Endothelial cell of umbilical vein (primary cell): Measurements from ENCODE around the gene TBX1. TPM values are rescaled to one million over a fixed set of nuclear protein-coding genes. Genes with fewer than 3 reads are reported as not detected.

Experiments used
- BruUV-seq: library from RNA; stranded (reverse); fragments of 400-500 nt; replicated peaks from 2 replicates; lab custom pipeline; 2021; lab: Mats Ljungman, UMichigan
- CTCF ChIA-PET: fragments of 300-600, 350-600 bp; sonication (Branson Sonifier 250); formaldehyde crosslinking; loops from one replicate; lab custom pipeline; 2021; ENCODE audit warnings: antibody characterized with exemption, inconsistent platforms; lab: Charles Lee
- POLR2A ChIA-PET: fragments of 300-600, 350-600 bp; sonication (Branson Sonifier 250); formaldehyde crosslinking; loops from one replicate; lab custom pipeline; 2021; ENCODE audit warnings: antibody characterized with exemption, inconsistent platforms; lab: Charles Lee
- DNase-seq: peaks from one replicate; pipeline ENCODE4 v3.0.0-alpha.2; 2011; ENCODE audit warnings: low read depth, low spot score
- FAIRE-seq: peaks from 2 replicates; lab custom pipeline; 2011; peaks lifted over from hg19 to GRCh38; lab: Jason Lieb, UNC
- H2AFZ ChIP-seq: 2 replicates; pipeline ENCODE4 v1.6.0; 2012; ENCODE audit warnings: low read depth, low read length, control low read depth, inconsistent platforms
- H3K27ac ChIP-seq: 2 replicates; pipeline ENCODE4 v1.5.1; 2011; ENCODE audit warnings: low read depth, mild to moderate bottlenecking, control low read depth, low read length, moderate library complexity; ENCODE audit not compliant: insufficient read depth
- H3K27me3 ChIP-seq, 2 experiments: 2 replicates each; pipeline versions ENCODE4 v1.6.0 to v1.6.1; 2011; ENCODE audit warnings: low read length in 2 of 2, mixed read lengths in 1 of 2; ENCODE audit not compliant: control insufficient read depth in 2 of 2, insufficient read depth in 2 of 2
- H3K36me3 ChIP-seq, 2 experiments: 2 replicates in 1 of 2; 3 replicates in 1 of 2; pipeline ENCODE4 v1.5.1; 2011; ENCODE audit warnings: low read length in 2 of 2, mild to moderate bottlenecking in 1 of 2, moderate library complexity in 1 of 2; ENCODE audit not compliant: control insufficient read depth in 2 of 2, insufficient read depth in 2 of 2; ENCODE audit errors: extremely low read depth in 1 of 2
- H3K4me1 ChIP-seq: 3 replicates; pipeline ENCODE4 v1.5.1; 2011; ENCODE audit warnings: mild to moderate bottlenecking, low read length; ENCODE audit not compliant: control insufficient read depth, insufficient read depth; ENCODE audit errors: extremely low read depth
- H3K4me2 ChIP-seq: 2 replicates; pipeline ENCODE4 v1.6.1; 2011; ENCODE audit warnings: low read length, control low read depth, mixed read lengths; ENCODE audit not compliant: insufficient read depth
- H3K4me3 ChIP-seq, 3 experiments: fragments of 200-600 bp in 1 of 3; sonication (generic), shearing (Covaris generic) in 1 of 3; replicated peaks in 1 of 3; 2 replicates each; pipeline ENCODE4 v1.5.1; 2011 to 2016; ENCODE audit warnings: control low read depth in 3 of 3, low read length in 3 of 3, mild to moderate bottlenecking in 2 of 3, inconsistent platforms in 1 of 3, low read depth in 1 of 3, moderate library complexity in 1 of 3; ENCODE audit not compliant: insufficient read depth in 1 of 3
- H3K79me2 ChIP-seq: 2 replicates; pipeline ENCODE4 v1.6.0; 2012; ENCODE audit warnings: low read length, inconsistent platforms; ENCODE audit not compliant: control insufficient read depth, insufficient read depth
- H3K9ac ChIP-seq: replicated peaks from 2 replicates; pipeline ENCODE3; 2011; ENCODE audit warnings: low read length, control low read depth; ENCODE audit not compliant: insufficient read depth; ENCODE audit errors: extremely low read depth
- H3K9me1 ChIP-seq: replicated peaks from 3 replicates; pipeline ENCODE4 v1.6.0; 2011; ENCODE audit warnings: mild to moderate bottlenecking, low read length; ENCODE audit not compliant: control insufficient read depth, insufficient read depth; ENCODE audit errors: extremely low read depth
- H3K9me3 ChIP-seq: replicated peaks from 2 replicates; pipeline ENCODE4 v1.5.1; 2012; ENCODE audit warnings: low read length, inconsistent platforms; ENCODE audit not compliant: control insufficient read depth, insufficient read depth
- H4K20me1 ChIP-seq: replicated peaks from 2 replicates; pipeline ENCODE3; 2011; ENCODE audit warnings: mild to moderate bottlenecking, low read length; ENCODE audit not compliant: control insufficient read depth, insufficient read depth; ENCODE audit errors: extremely low read depth
- CTCF ChIP-seq, 2 donors: IDR thresholded peaks; 1 replicate in 1 of 2; 2 replicates in 1 of 2; pipeline ENCODE4 v1.5.1; 2011; ENCODE audit warnings: low read length in 2 of 2, mild to moderate bottlenecking in 2 of 2, moderate library complexity in 2 of 2, control low read depth in 1 of 2, inconsistent platforms in 1 of 2, low read depth in 1 of 2; ENCODE audit not compliant: insufficient read depth in 1 of 2; ENCODE audit errors: extremely low read depth in 1 of 2
- EZH2 ChIP-seq: IDR thresholded peaks from 2 replicates; pipeline ENCODE4 v1.6.1; 2012; ENCODE audit warnings: borderline replicate concordance, low read depth, mild to moderate bottlenecking, moderate library complexity, low read length, inconsistent platforms; ENCODE audit not compliant: severe bottlenecking
- FOS ChIP-seq: IDR thresholded peaks from 2 replicates; pipeline ENCODE4 v1.6.1; 2011; ENCODE audit warnings: mild to moderate bottlenecking, low read length, moderate library complexity, borderline replicate concordance; ENCODE audit not compliant: insufficient read depth
- GATA2 ChIP-seq: IDR thresholded peaks from 2 replicates; pipeline ENCODE4 v1.7.0; 2011; ENCODE audit warnings: low read depth, mild to moderate bottlenecking, moderate library complexity, mixed read lengths, low read length; ENCODE audit not compliant: insufficient read length, insufficient read depth
- JUN ChIP-seq: IDR thresholded peaks from 2 replicates; pipeline ENCODE4 v1.6.1; 2011; ENCODE audit warnings: borderline replicate concordance, low read depth; ENCODE audit not compliant: insufficient read length, insufficient read depth
- MAX ChIP-seq: IDR thresholded peaks from 2 replicates; pipeline ENCODE4 v1.6.1; 2011; ENCODE audit not compliant: insufficient read depth, insufficient read length
- MYC ChIP-seq: IDR thresholded peaks from one replicate; pipeline ENCODE4 v1.6.1; 2011; ENCODE audit warnings: mild to moderate bottlenecking, low read depth, low read length
- POLR2A ChIP-seq: IDR thresholded peaks from 2 replicates; pipeline ENCODE4 v1.6.1; 2012; ENCODE audit warnings: low read depth, mild to moderate bottlenecking, control low read depth, low read length
- POLR2AphosphoS5 ChIP-seq: IDR thresholded peaks from 2 replicates; pipeline ENCODE4 v1.6.1; 2012; ENCODE audit warnings: low read depth, mild to moderate bottlenecking, control low read depth, low read length, moderate library complexity; ENCODE audit not compliant: insufficient read depth
- dilution Hi-C: fragments of 300-500 bp; cut with MboI; formaldehyde crosslinking; loops from one replicate; pipeline ENCODE4 v1.15.0; 2019; ENCODE audit warnings: low sequenced_read_pairs; ENCODE audit not compliant: extremely low pct_ligation_motif_present
- intact Hi-C: fragments of 100-400 bp; cut with micrococcal nuclease; formaldehyde crosslinking; loops from one replicate; pipeline ENCODE4 v1.10.0; 2022
- polyA plus RNA-seq, 4 experiments: library from polyadenylated mRNA; depleted of rRNA in 3 of 4; stranded (reverse) in 3 of 4; unstranded in 1 of 4; fragments of >200 nt; gene quantifications; 2 replicates each; pipeline versions ENCODE4 v1.2.1 to v1.2.3, GENCODE V29; 2011 to 2012; ENCODE audit warnings: missing spikeins in 1 of 4
- total RNA-seq: library from RNA; stranded (reverse); gene quantifications from 2 replicates; pipeline ENCODE4 v1.2.3, GENCODE V29; 2021

The TBX1 gene
- total and polyA plus RNA-seq, 2 donors (not counting 3 experiments of a cell fraction or from before 2014, with no cell fraction given): 11.0 to 30.2 TPM

- TF ChIP-seq POLR2AphosphoS5 (no peak), MYC (no peak), GATA2 (no peak), POLR2A (no peak)
- Histone ChIP-seq H3K79me2 (no peaks in the 10 kb centered on the region), H2AFZ (no peak overlapping the region), H3K9me1 (no peaks in the 10 kb centered on the region), H3K27ac (no peak overlapping the region), H3K36me3 (no peaks in the 10 kb centered on the region), H3K4me3 (no peak overlapping the region), H3K27me3 (no peaks in the 10 kb centered on the region), H3K4me2 (no peak overlapping the region), H4K20me1 (no peaks in the 10 kb centered on the region), H3K9me3 (no peaks in the 10 kb centered on the region), H3K9ac (no peak overlapping the region), H3K4me1 (peaks cover 7% of the 10 kb centered on the region)
- no TSS peak for BruUV-seq
- CTCF ChIA-PET: interaction anchor here (1.0 to 2.4 kb wide), 3 partner anchors 11 to 169 kb away, joined by 3 to 15 read pairs (median 13); no protein-coding TSS in a partner anchor
- intact Hi-C loops: no loop called here
- POLR2A ChIA-PET: no interaction called here
- no peak for FAIRE-seq
- dilution Hi-C loops: no loop called here
- no peak for DNase-seq
These were observed 19.5 kb upstream of the TBX1 start for GRCh38 chr22:19741053-19741452.

GRCh38 chr22:19742160-19743066 lies 18.2 kb upstream of the TBX1 start:
- no peaks in the 10 kb centered on the region for H4K20me1 ChIP-seq
- H3K4me3 ChIP-seq: no peak overlapping the region
- H3K9ac ChIP-seq: no peak overlapping the region
- no peak for DNase-seq
- H3K9me1 ChIP-seq: no peaks in the 10 kb centered on the region
- H3K79me2 ChIP-seq: no peaks in the 10 kb centered on the region
- FAIRE-seq: no peak
- no peak for TF ChIP-seq EZH2
- no peak for TF ChIP-seq CTCF (IDR thresholded peaks at IDR 0.05; ENCODE audit: extremely low read depth in 1 of 2, insufficient read depth in 1 of 2, low read depth in 1 of 2, low read length in 2 of 2)
- TF ChIP-seq POLR2A: no peak
- TF ChIP-seq MAX: no peak
- no peak for TF ChIP-seq POLR2AphosphoS5
- TF ChIP-seq GATA2: no peak
- no peak for TF ChIP-seq MYC
- TF ChIP-seq FOS: no peak
- TF ChIP-seq JUN: no peak
- H3K4me2 ChIP-seq: no peak overlapping the region
- H3K36me3 ChIP-seq: no peaks in the 10 kb centered on the region
- no peaks in the 10 kb centered on the region for H3K9me3 ChIP-seq
- H3K4me1 ChIP-seq: peaks cover 9% of the 10 kb centered on the region
- no peak overlapping the region for H3K27ac ChIP-seq
- dilution Hi-C loops (no loop called here), intact Hi-C loops (no loop called here)
- BruUV-seq: no TSS peak
- no peak overlapping the region for H2AFZ ChIP-seq
- no peaks in the 10 kb centered on the region for H3K27me3 ChIP-seq
- ChIA-PET POLR2A (no interaction called here), CTCF (interaction anchor here (0.6 to 2.4 kb wide), 5 partner anchors 11 to 168 kb away, joined by 3 to 15 read pairs (median 4); no protein-coding TSS in a partner anchor)
